Measurements from ENCODE around the gene VSTM5.
"Not testable (repeated sequence)": the region's sequence is repeated elsewhere in the genome, so short reads cannot be mapped to it uniquely, and the experiment has no call there.

VSTM5 gene

DNA sequence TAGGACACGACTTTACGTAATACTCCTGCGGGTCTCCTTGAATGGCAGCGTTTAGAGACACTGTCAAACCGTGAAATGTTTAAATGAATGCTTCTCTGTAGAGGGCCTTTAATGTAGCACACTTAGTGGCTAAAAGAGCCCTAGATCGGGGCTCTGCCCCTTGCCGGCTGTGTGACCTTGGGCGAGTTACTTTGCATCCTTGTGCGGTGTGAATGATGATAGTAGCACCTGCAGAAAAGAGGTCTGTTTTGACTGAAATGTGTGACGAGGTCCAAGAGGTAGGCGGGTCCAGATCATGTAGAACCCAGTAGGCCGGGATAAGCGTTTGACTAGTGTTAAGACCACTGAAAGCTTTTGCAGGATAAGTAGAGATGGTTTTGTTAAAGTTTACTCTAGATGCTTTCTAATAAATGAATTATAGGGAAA lies 65.5 kb downstream of the VSTM5 start:
- DNase-seq = no peak

DNA sequence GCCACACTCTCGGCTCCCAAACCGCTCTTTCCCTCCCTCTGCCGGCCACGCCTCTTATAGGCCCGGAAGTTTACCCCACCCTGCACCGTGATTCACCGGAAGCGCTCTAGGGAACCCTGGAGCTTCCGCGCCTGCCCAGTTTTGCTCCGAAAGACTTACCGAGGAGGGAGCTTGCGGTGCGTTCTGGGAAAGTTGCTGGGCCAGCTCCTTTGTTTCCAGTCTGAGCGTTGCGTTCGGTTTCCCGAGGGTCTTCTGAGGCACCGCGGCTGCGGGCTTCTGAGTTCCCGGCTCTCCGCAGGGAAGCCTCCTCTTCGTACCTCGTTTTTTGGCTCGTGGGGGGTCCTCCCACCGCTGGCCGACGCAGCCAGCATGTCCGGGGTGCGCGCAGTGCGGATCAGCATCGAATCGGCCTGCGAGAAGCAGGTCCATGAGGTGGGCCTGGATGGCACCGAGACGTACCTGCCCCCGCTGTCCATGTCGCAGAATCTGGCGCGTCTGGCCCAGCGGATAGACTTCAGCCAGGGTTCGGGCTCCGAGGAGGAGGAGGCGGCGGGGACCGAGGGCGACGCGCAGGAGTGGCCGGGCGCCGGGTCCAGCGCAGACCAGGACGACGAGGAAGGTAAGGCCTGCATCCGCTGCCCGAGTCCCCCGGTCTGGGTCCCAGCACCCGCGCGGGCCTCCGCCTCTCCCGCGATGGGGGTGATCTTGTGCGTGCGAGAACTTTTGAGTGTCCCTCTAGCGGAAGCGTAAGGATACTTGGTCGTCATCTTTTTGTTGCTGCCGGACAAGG lies 66.1 kb downstream of the VSTM5 start, which contains the start of gene MED17:
MED17 (plus strand) TSS at position 138 of the 790 bp plus-strand sequence; CDS start at position 370, 232 bp downstream.
- peak; percentile 63 for DNase-seq

DNA sequence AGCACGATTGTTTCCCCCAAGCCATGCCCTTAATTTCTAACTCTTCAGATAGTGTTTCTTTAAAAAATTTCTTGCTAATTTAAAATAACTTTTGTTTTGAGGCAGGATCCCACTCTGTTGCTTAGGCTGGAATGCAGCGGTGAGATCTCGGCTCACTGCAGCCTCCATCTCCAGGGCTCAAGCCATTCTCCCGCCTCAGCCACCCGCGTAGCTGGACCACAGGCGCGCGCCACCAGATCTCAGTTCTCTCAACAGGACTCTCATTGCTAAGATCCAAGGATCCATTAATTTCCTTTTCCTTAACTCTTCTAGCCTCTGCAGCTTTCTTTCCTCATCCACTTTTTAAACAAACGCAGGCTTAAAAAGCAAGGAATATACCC lies 66.7 kb downstream of the VSTM5 start:
- no peak for DNase-seq

DNA sequence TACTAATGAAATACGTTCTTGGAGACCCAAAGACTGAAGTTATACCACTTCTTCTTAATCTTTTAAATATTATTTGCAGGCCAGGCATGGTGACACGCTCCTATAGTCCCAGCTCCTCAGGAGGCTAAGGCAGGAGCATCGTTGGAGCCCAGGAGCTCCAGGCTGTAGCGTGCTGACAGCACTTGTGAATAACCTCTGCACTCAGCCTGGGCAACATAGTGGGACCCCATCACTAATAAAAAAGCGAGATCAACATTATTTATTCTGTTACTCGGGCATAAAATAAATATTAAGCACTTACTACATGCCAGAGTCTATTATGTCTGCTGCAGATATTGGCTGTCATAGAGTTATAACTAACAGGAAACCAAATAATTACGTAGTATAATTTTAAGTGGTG lies 67.1 kb downstream of the VSTM5 start:
- no peak for DNase-seq

DNA sequence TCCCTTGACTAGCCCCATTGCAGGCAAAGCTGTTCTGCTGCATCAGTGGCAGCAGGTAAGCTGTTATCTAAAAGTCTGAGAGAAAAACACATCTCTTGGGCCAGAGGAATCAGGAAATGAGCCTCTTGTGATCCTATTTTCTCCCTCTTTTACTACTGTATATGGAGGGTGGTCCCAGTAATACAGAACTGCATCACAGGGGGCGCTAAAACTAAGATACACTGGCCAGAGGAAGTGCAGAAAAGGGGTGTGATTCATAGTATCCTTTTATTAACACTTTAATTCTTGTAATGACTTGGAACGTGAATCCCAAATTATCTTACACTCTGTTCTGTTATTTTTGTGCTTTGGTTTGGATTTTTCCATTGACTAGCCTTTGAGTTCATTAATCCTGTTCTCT lies 75.1 kb downstream of the VSTM5 start:
- no peak for DNase-seq

DNA sequence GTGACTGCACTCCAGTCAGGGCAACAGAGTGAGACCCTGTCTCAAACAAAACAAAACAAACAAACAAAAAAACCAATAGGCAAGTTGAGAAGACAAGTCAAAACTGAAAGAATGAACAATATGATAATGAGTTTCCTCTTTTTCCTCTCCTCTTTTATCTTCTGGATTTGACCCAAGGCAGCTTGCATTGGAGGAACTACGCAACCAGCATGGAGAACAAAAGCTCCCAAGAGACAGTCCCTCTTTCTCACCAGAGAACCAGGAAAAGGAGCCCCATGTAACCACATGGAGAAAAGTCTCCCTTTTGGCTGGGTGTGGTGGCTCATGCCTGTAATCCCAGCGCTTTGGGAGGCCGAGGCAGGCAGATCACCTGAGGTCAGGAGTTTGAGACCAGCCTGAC lies 75.9 kb downstream of the VSTM5 start:
- not testable (repeated sequence) for DNase-seq

DNA sequence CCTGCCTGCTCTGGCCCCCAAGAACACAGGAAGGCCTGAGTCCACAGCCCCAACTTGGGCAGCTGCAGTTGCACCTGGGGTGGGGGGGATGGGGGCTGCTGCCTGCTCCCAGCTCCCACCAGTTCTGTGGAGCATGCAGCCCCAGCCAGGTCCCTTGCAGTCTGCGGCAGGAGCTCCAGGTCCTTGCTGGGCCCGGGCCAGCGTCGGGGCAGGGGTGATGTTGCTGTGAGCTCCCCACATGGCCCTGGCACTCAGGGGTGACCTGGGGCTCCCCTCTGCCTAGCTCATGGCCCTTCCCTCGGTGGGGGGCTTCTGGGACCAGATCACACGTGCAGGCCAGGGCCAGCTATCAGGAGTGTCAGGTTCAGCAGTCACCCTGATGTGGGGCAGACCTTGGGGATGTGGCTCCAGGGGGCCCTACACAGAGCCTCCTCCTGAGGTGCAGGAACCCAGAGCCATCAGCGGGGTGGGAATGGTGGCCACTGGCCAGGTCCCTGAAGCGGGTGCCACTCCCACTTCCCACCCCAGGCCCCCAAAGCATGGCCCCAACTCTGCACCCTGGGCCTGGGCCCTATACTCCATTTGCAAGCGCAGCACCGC lies 76.7 kb downstream of the VSTM5 start:
- DNase-seq = no peak

DNA sequence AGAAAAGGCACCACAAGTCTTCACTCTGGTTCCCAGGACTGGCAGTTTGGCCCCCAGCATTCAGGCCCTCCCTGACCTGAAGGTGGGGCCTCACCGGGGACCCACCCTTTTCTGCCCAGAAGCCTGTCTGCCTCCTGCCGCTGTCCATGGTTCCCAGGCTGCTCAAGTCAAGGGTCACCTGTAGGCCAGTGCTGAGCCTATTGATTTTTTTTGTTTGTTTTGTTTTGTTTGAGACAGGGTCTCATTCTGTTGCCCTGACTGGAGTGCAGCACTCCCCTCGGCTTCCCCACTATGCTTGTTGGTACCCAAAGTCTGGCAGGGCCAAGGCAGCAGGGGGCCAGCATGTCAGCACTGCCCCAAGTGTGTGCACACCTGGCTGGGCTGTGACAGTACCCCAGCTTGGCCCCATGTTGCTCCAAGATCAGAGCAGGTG lies 77.4 kb downstream of the VSTM5 start:
- DNase-seq = no peak

DNA sequence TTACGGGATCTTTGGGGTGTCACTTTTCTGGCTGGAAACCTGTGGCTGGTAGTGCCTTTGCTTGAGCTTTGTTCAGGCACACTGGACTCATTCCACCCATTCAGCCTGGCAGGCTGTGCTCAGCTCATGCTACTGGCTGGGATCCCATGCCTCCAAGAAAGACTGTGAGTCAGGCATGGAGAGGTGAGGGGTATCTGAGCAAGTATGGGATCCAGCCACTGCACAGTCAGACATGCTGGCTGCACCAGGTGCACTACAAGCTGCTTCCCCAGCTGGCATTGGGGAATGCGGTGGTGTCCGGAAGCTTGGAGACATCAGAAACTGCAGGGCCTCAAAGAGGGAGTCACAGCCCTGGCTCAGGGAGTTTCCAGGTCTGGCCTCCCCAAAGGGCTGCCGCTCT lies 78.3 kb downstream of the VSTM5 start:
- DNase-seq = no peak

DNA sequence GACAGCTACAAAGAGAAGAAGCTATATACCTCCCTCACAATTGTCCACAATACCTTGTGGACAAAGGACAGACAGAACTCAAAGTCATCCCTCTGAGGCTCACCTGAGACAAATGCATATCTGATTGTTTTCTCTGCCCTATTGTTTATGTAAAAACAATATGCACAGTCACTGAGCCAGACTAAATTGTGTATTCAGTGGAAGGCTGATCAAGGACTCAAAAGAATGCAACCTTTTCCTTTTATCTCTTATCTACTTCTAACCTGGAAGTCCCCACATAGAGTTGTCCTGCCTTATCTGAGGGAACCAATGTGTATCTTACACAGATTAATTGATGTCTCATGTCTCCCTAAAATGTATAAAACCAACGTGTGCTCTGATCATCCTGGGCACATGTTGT lies 80.3 kb downstream of the VSTM5 start:
- no peak for DNase-seq
